Measurements from ENCODE around the gene PIGC. TPM values are rescaled to one million over a fixed set of nuclear protein-coding genes. Genes with fewer than 3 reads are reported as not detected.

PIGC gene
- total RNA-seq, 3 donors from 2014 or later, result 20.3 to 39.2 (median 29.3) TPM

GRCh38 chr1:172460887-172461315 is 17.0 kb upstream of the PIGC start:
- TF ChIP-seq POLR2A (IDR thresholded peaks at IDR 0.05) (no peak), POLR2AphosphoS5 (IDR thresholded peaks at IDR 0.05) (no peak)
- TF ChIP-seq, protein P1, sequence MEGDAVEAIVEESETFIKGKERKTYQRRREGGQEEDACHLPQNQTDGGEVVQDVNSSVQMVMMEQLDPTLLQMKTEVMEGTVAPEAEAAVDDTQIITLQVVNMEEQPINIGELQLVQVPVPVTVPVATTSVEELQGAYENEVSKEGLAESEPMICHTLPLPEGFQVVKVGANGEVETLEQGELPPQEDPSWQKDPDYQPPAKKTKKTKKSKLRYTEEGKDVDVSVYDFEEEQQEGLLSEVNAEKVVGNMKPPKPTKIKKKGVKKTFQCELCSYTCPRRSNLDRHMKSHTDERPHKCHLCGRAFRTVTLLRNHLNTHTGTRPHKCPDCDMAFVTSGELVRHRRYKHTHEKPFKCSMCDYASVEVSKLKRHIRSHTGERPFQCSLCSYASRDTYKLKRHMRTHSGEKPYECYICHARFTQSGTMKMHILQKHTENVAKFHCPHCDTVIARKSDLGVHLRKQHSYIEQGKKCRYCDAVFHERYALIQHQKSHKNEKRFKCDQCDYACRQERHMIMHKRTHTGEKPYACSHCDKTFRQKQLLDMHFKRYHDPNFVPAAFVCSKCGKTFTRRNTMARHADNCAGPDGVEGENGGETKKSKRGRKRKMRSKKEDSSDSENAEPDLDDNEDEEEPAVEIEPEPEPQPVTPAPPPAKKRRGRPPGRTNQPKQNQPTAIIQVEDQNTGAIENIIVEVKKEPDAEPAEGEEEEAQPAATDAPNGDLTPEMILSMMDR (IDR thresholded peaks at IDR 0.05), result no peak
- H3K27me3 ChIP-seq, result no peaks in the 10 kb centered on the region
- no peak overlapping the region for H3K4me3 ChIP-seq
- H3K4me1 ChIP-seq, result no peaks in the 10 kb centered on the region
- H3K36me3 ChIP-seq, result no peaks in the 10 kb centered on the region
- H3K9me3 ChIP-seq, result no peaks in the 10 kb centered on the region
- no peak overlapping the region for H3K27ac ChIP-seq
- DNase-seq (ENCODE audit: low spot score in 2 of 2), result no peak
- intact Hi-C loops (cut with DNase I; ENCODE audit: low total_unique reads), result no loop called here

- no peak for DNase-seq (ENCODE audit: low spot score in 2 of 2)
- Histone ChIP-seq H3K4me1 (no peaks in the 10 kb centered on the region), H3K4me3 (no peak overlapping the region), H3K9me3 (no peaks in the 10 kb centered on the region), H3K36me3 (no peaks in the 10 kb centered on the region), H3K27me3 (no peaks in the 10 kb centered on the region), H3K27ac (no peak overlapping the region)
- intact Hi-C loops (cut with DNase I; ENCODE audit: low total_unique reads), result no loop called here
- TF ChIP-seq POLR2AphosphoS5 (IDR thresholded peaks at IDR 0.05) (no peak), POLR2A (IDR thresholded peaks at IDR 0.05) (no peak)
- TF ChIP-seq, protein P1 (IDR thresholded peaks at IDR 0.05), result no peak
Measured at GRCh38 chr1:172460177-172460576, 16.3 kb upstream of the PIGC start.

DNA sequence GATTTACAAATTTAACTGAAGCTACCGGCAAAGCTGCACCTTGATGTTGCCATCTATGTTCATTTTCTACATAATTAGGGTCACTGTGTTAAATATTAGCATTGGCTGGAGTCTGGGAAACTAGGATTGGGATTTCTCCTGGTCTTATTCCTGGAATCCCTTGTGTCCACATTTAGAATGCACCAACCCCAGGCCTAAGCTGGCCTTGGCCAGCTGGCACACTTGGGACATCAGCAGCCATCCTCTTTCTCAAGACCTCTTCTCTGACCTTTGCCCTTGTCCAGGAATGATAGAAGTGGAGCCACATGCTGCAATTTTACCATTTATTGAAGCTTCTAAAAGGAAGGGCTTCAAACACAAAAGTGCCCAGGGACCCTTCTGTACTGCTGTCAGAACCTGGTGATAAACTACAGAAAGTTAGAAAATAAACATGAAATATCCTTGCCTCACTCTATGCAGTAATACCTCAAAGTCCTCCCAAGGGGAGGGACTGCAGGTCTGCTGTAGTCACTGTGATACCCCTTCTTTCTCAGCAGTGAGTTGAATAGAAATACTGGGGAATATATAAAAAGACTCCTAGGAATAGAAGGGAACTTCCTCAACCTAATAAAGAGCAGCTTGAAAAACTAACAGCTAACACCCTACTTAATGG is 13.7 kb upstream of the PIGC start:
- Histone ChIP-seq H3K4me3 (no peak overlapping the region), H3K9me3 (no peaks in the 10 kb centered on the region), H3K4me1 (peaks cover 0 to 7% of the 10 kb centered on the region in 2 donors), H3K27me3 (no peaks in the 10 kb centered on the region), H3K27ac (no peak overlapping the region), H3K36me3 (no peaks in the 10 kb centered on the region)
- no peak for TF ChIP-seq POLR2AphosphoS5 (IDR thresholded peaks at IDR 0.05)
- TF ChIP-seq, protein P1 (IDR thresholded peaks at IDR 0.05), result no peak
- no peak for TF ChIP-seq POLR2A (IDR thresholded peaks at IDR 0.05)
- no peak for DNase-seq (ENCODE audit: low spot score in 2 of 2)
- intact Hi-C loops (cut with DNase I; ENCODE audit: low total_unique reads), result no loop called here

DNA sequence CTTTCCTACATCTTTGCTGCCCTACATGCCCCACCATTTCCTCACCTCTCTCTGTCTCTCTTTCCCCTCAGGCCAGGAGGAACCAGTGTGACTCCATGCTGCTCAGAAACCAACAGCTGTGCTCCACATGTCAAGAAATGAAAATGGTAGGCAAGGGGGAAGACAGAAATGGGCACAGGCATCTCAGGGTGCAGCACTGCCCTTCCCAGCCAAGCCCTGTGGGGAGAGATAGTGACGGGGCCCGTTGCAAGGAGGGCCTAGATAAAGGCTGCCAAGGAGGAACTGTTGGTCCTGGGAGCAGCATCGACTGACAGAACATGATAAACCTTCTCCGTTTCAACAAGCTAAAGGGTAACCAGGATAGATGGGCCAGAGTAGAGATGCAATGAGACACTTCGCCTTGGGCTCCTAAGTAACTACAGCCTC is 12.5 kb upstream of the PIGC start:
- DNase-seq (ENCODE audit: low spot score in 2 of 2), result no peak
- H3K4me1 ChIP-seq, result peaks cover 0 to 7% of the 10 kb centered on the region in 2 donors
- no peaks in the 10 kb centered on the region for H3K36me3 ChIP-seq
- TF ChIP-seq POLR2AphosphoS5 (IDR thresholded peaks at IDR 0.05), result no peak
- TF ChIP-seq, protein P1 (IDR thresholded peaks at IDR 0.05), result no peak
- no peak for TF ChIP-seq POLR2A (IDR thresholded peaks at IDR 0.05)
- no peak overlapping the region for H3K27ac ChIP-seq
- no peaks in the 10 kb centered on the region for H3K27me3 ChIP-seq
- no peaks in the 10 kb centered on the region for H3K9me3 ChIP-seq
- H3K4me3 ChIP-seq, result no peak overlapping the region
- intact Hi-C loops (cut with DNase I; ENCODE audit: low total_unique reads), result no loop called here

GRCh38 chr1:172455451-172455850 is 11.6 kb upstream of the PIGC start:
- Histone ChIP-seq H3K9me3 (no peaks in the 10 kb centered on the region), H3K4me1 (peaks cover 0 to 7% of the 10 kb centered on the region in 2 donors), H3K4me3 (no peak overlapping the region), H3K27me3 (no peaks in the 10 kb centered on the region), H3K36me3 (no peaks in the 10 kb centered on the region), H3K27ac (no peak overlapping the region)
- intact Hi-C loops (cut with DNase I; ENCODE audit: low total_unique reads), result no loop called here
- DNase-seq (ENCODE audit: low spot score in 2 of 2), result no peak
- TF ChIP-seq, protein P1 (IDR thresholded peaks at IDR 0.05), result no peak

Data from breast epithelium (tissue), 4 donors.